ENCODE results near the gene CNIH2.

GRCh38 chr11:66277471-66278362 is at the start of gene CNIH2:
- TF ChIP-seq, protein P1, sequence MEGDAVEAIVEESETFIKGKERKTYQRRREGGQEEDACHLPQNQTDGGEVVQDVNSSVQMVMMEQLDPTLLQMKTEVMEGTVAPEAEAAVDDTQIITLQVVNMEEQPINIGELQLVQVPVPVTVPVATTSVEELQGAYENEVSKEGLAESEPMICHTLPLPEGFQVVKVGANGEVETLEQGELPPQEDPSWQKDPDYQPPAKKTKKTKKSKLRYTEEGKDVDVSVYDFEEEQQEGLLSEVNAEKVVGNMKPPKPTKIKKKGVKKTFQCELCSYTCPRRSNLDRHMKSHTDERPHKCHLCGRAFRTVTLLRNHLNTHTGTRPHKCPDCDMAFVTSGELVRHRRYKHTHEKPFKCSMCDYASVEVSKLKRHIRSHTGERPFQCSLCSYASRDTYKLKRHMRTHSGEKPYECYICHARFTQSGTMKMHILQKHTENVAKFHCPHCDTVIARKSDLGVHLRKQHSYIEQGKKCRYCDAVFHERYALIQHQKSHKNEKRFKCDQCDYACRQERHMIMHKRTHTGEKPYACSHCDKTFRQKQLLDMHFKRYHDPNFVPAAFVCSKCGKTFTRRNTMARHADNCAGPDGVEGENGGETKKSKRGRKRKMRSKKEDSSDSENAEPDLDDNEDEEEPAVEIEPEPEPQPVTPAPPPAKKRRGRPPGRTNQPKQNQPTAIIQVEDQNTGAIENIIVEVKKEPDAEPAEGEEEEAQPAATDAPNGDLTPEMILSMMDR (IDR thresholded peaks at IDR 0.05): no peak
- no peak for TF ChIP-seq POLR2A (IDR thresholded peaks at IDR 0.05)

Data from prostate gland (tissue), 2 donors.